IMR-90 (cell line): ENCODE data around the gene FAM236A. TPM values are rescaled to one million over a fixed set of nuclear protein-coding genes. Genes with fewer than 3 reads are reported as not detected.
"Not testable (repeated sequence)": the region's sequence is repeated elsewhere in the genome, so short reads cannot be mapped to it uniquely, and the experiment has no call there.

Source experiments
- ATAC-seq: fragments of 200-7000 bp; cut with Tn5 transposase; 2 replicates; pipeline ENCODE4 v1.9.1; 2020; ENCODE audit warnings: low read depth, mild to moderate bottlenecking, moderate library complexity
- BruUV-seq: library from RNA; stranded (reverse); fragments of 400-500 nt; replicated peaks from 2 replicates; lab custom pipeline; 2021; lab: Mats Ljungman, UMichigan
- CTCF ChIA-PET: fragments of 300-600 bp; formaldehyde crosslinking; extraction: SDS; loops from one replicate; lab custom pipeline; 2021; ENCODE audit warnings: antibody characterized with exemption; lab: Yijun Ruan, JAX
- POLR2A ChIA-PET: fragments of 300-600 bp; sonication (Branson Sonifier 250); formaldehyde crosslinking; loops from one replicate; lab custom pipeline; 2022; ENCODE audit warnings: antibody characterized with exemption; ENCODE audit not compliant: unreplicated experiment; lab: Charles Lee
- DNase-seq: peaks from one replicate; pipeline ENCODE4 v3.0.0; 2013
- H2AFZ ChIP-seq: replicated peaks from 2 replicates; pipeline ENCODE3; 2013; ENCODE audit warnings: low read length, mild to moderate bottlenecking; ENCODE audit not compliant: poor library complexity
- H2AK5ac ChIP-seq: 2 replicates; pipeline ENCODE4 v1.6.1; 2013; ENCODE audit warnings: low read depth, low read length, inconsistent platforms
- H2AK9ac ChIP-seq: replicated peaks from 2 replicates; pipeline ENCODE3; 2013; ENCODE audit warnings: mild to moderate bottlenecking, low read depth, low read length, moderate library complexity; ENCODE audit not compliant: poor library complexity
- H2BK120ac ChIP-seq: 2 replicates; pipeline ENCODE4 v1.6.1; 2013; ENCODE audit warnings: low read depth, low read length, inconsistent platforms
- H2BK15ac ChIP-seq: 3 replicates; pipeline ENCODE4 v1.6.1; 2013; ENCODE audit warnings: low read depth, low read length, inconsistent platforms
- H2BK20ac ChIP-seq: 2 replicates; pipeline ENCODE4 v1.6.1; 2013; ENCODE audit warnings: low read depth, mild to moderate bottlenecking, inconsistent platforms, low read length, moderate library complexity
- H2BK5ac ChIP-seq: 2 replicates; pipeline ENCODE4 v1.6.1; 2013; ENCODE audit warnings: mild to moderate bottlenecking, low read depth, low read length, inconsistent platforms; ENCODE audit not compliant: poor library complexity, severe bottlenecking
- H3K14ac ChIP-seq: replicated peaks from 2 replicates; pipeline ENCODE4 v1.6.1; 2013; ENCODE audit warnings: low read depth, low read length, inconsistent platforms
- H3K18ac ChIP-seq: 2 replicates; pipeline ENCODE4 v1.6.1; 2013; ENCODE audit warnings: low read depth, low read length, control low read depth
- H3K23ac ChIP-seq: 2 replicates; pipeline ENCODE4 v1.6.1; 2013; ENCODE audit warnings: low read depth, low read length, inconsistent platforms
- H3K27ac ChIP-seq: 2 replicates; pipeline ENCODE4 v1.5.1; 2013; ENCODE audit warnings: mild to moderate bottlenecking, control low read depth, low read length; ENCODE audit not compliant: insufficient read depth
- H3K27me3 ChIP-seq: 2 replicates; pipeline ENCODE4 v1.6.1; 2013; ENCODE audit warnings: low read length; ENCODE audit not compliant: control insufficient read depth, insufficient read depth
- H3K36me3 ChIP-seq: 2 replicates; pipeline ENCODE4 v1.6.1; 2013; ENCODE audit warnings: low read length, mixed read lengths; ENCODE audit not compliant: control insufficient read depth, insufficient read depth
- H3K4ac ChIP-seq: 2 replicates; pipeline ENCODE4 v1.6.1; 2013; ENCODE audit warnings: low read depth, low read length, inconsistent platforms
- H3K4me1 ChIP-seq: 2 replicates; pipeline ENCODE4 v1.6.1; 2013; ENCODE audit warnings: low read length, mixed read lengths; ENCODE audit not compliant: control insufficient read depth, insufficient read depth
- H3K4me2 ChIP-seq: 2 replicates; pipeline ENCODE4 v1.6.1; 2013; ENCODE audit warnings: low read depth, mild to moderate bottlenecking, control low read depth, low read length, moderate library complexity
- H3K4me3 ChIP-seq: 2 replicates; pipeline ENCODE4 v1.5.1; 2013; ENCODE audit warnings: low read depth, mild to moderate bottlenecking, control low read depth, low read length, moderate library complexity; ENCODE audit not compliant: insufficient read depth
- H3K56ac ChIP-seq: 2 replicates; pipeline ENCODE4 v1.6.1; 2013; ENCODE audit warnings: low read length, inconsistent platforms; ENCODE audit not compliant: insufficient read depth; ENCODE audit errors: extremely low read depth
- H3K79me1 ChIP-seq, 2 experiments: 2 replicates each; pipeline ENCODE4 v1.6.1; 2013; ENCODE audit warnings: low read length in 2 of 2, inconsistent platforms in 1 of 2, low read depth in 1 of 2
- H3K9ac ChIP-seq: 2 replicates; pipeline ENCODE4 v1.6.1; 2013; ENCODE audit warnings: low read depth, low read length, control low read depth
- H3K9me1 ChIP-seq: 2 replicates; pipeline ENCODE4 v1.6.1; 2013; ENCODE audit warnings: low read length, inconsistent platforms; ENCODE audit not compliant: insufficient read depth
- H3K9me3 ChIP-seq: 2 replicates; pipeline ENCODE4 v1.6.1; 2013; ENCODE audit warnings: low read length; ENCODE audit not compliant: control insufficient read depth, insufficient read depth
- H4K20me1 ChIP-seq: 2 replicates; pipeline ENCODE4 v1.6.1; 2013; ENCODE audit warnings: low read length, inconsistent platforms; ENCODE audit not compliant: insufficient read depth
- H4K5ac ChIP-seq: 2 replicates; pipeline ENCODE4 v1.6.1; 2013; ENCODE audit warnings: mild to moderate bottlenecking, low read depth, low read length, control low read depth
- H4K8ac ChIP-seq, 2 experiments: 2 replicates each; pipeline ENCODE4 v1.6.1; 2013; ENCODE audit warnings: low read depth in 2 of 2, low read length in 2 of 2, control low read depth in 1 of 2, inconsistent platforms in 1 of 2
- H4K91ac ChIP-seq: 2 replicates; pipeline ENCODE4 v1.6.1; 2013; ENCODE audit warnings: low read depth, low read length, inconsistent platforms; ENCODE audit not compliant: insufficient read depth
- WGBS, 2 experiments: methylation state at CpG; one replicate each; pipeline versions ENCODE4 v1.1.5 to v1.1.7; 2013; ENCODE audit warnings: missing lambda C conversion rate in 2 of 2; ENCODE audit not compliant: insufficient read length in 1 of 2; ENCODE audit errors: extremely low coverage in 2 of 2; 5-methylcytosine and 5-hydroxymethylcytosine counted together
- dilution Hi-C: fragments of 300-500 bp; cut with HindIII; formaldehyde crosslinking; loops from one replicate; pipeline ENCODE4 v1.14.3; 2018; ENCODE audit warnings: low sequenced_read_pairs; ENCODE audit not compliant: unreplicated experiment
- in situ Hi-C: fragments of 300-500 bp; cut with MboI; formaldehyde crosslinking; loops from 3 replicates; pipeline ENCODE4 v1.14.3; 2019; ENCODE audit warnings: low sequenced_read_pairs, inconsistent platforms, mixed read lengths
- intact Hi-C: fragments of 100-400 bp; cut with micrococcal nuclease; formaldehyde crosslinking; loops from 2 replicates; pipeline ENCODE4 v1.10.0; 2022
- polyA plus RNA-seq, 3 experiments: library from polyadenylated mRNA; depleted of rRNA; stranded (reverse); fragments of >200 nt; gene quantifications; 2 replicates each; pipeline ENCODE4 v1.2.3, GENCODE V29; 2012; ENCODE audit warnings: low replicate concordance in 1 of 3
- total RNA-seq: library from RNA; depleted of rRNA; stranded (reverse); fragments of >200 nt; gene quantifications from 2 replicates; pipeline ENCODE4 v1.2.3, GENCODE V29; 2012

The FAM236A gene
- total and polyA plus RNA-seq, 2 of the 4 experiments (the other 2 are of a cell fraction) = not detected

DNA sequence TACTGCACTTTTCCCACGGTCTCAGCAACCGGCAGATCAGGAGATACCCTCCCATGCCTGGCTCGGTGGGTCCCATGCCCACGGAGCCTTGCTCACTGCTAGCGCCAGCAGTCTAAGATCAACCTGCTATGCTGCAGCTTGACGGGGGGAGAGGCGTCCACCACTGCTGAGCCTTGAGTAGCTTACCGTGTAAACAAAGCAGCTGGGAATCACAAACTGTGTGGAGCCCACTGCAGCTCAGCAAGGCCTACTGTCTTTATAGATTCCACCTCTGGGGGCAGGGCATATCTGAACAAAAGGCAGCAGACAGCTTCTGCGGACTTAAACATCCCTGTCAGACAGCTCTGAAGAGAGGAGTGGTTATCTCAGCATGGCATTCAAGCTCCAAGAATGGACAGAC lies 22.0 kb downstream of the FAM236A start:
- H2BK120ac ChIP-seq, H2AFZ ChIP-seq, H4K91ac ChIP-seq, H2BK20ac ChIP-seq, H4K8ac ChIP-seq, H3K14ac ChIP-seq, POLR2A ChIA-PET, H2AK5ac ChIP-seq, DNase-seq, H3K4me1 ChIP-seq, H2BK15ac ChIP-seq, CTCF ChIA-PET, intact Hi-C loops, H3K4me3 ChIP-seq, H3K56ac ChIP-seq, H3K27me3 ChIP-seq, in situ Hi-C loops, BruUV-seq, H2BK5ac ChIP-seq, dilution Hi-C loops, H3K18ac ChIP-seq, H4K5ac ChIP-seq, H3K79me1 ChIP-seq, H3K9ac ChIP-seq, H3K4me2 ChIP-seq, H3K9me1 ChIP-seq, H3K27ac ChIP-seq, H3K4ac ChIP-seq, ATAC-seq, H3K9me3 ChIP-seq, H4K20me1 ChIP-seq, H3K36me3 ChIP-seq, H2AK9ac ChIP-seq, H3K23ac ChIP-seq: not testable (repeated sequence)
- no CpG with 5 or more reads among the region's 9 CpGs for WGBS, 2 experiments

- DNase-seq, intact Hi-C loops, dilution Hi-C loops, H3K18ac ChIP-seq, H3K9ac ChIP-seq, H2BK15ac ChIP-seq, H2BK5ac ChIP-seq, H3K4me2 ChIP-seq, H3K79me1 ChIP-seq, CTCF ChIA-PET, H2BK120ac ChIP-seq, H3K27me3 ChIP-seq, in situ Hi-C loops, H3K4me1 ChIP-seq, H4K8ac ChIP-seq, H3K4me3 ChIP-seq, H4K91ac ChIP-seq, H3K14ac ChIP-seq, H3K36me3 ChIP-seq, H2BK20ac ChIP-seq, H4K5ac ChIP-seq, BruUV-seq, H3K23ac ChIP-seq, ATAC-seq, H3K4ac ChIP-seq, H3K27ac ChIP-seq, POLR2A ChIA-PET, H2AFZ ChIP-seq, H2AK5ac ChIP-seq, H3K9me3 ChIP-seq, H4K20me1 ChIP-seq, H3K56ac ChIP-seq, H2AK9ac ChIP-seq, H3K9me1 ChIP-seq: not testable (repeated sequence)
- WGBS, 2 experiments = no CpG with 5 or more reads among the region's 5 CpGs
These were observed 33.9 kb downstream of the FAM236A start for GRCh38 chrX:72971859-72972258.
